MCF 10A (cell line): ENCODE results near the gene LHX6. TPM values are rescaled to one million over a fixed set of nuclear protein-coding genes. Genes with fewer than 3 reads are reported as not detected.

ENCODE experiments used
- BruUV-seq: library from RNA; stranded (reverse); fragments of 400-500 nt; replicated peaks from 2 replicates; lab custom pipeline; 2021; lab: Mats Ljungman, UMichigan
- CTCF ChIA-PET: fragments of 300-600 bp; sonication (Branson Sonifier 250); formaldehyde crosslinking; extraction: SDS; loops from one replicate; lab custom pipeline; 2021; ENCODE audit warnings: antibody characterized with exemption, inconsistent platforms; lab: Yijun Ruan, JAX
- POLR2A ChIA-PET: fragments of 300-600, 350-650 bp; sonication (Branson Sonifier 250); formaldehyde crosslinking; extraction: SDS; loops from one replicate; lab custom pipeline; 2020; ENCODE audit warnings: antibody characterized with exemption, inconsistent platforms; lab: Yijun Ruan, JAX
- DNase-seq: peaks from one replicate; pipeline ENCODE4 v3.0.0-alpha.2; 2018; ENCODE audit not compliant: unreplicated experiment
- H3K27ac Mint-ChIP-seq: one replicate; pipeline ENCODE4 v1.8.0; 2022; ENCODE audit warnings: mild to moderate bottlenecking, low read depth, mixed read lengths; ENCODE audit not compliant: unreplicated experiment
- H3K27me3 Mint-ChIP-seq: one replicate; pipeline ENCODE4 v1.8.0; 2022; ENCODE audit warnings: mixed read lengths; ENCODE audit not compliant: insufficient read depth, unreplicated experiment
- H3K36me3 Mint-ChIP-seq: one replicate; pipeline ENCODE4 v1.8.0; 2022; ENCODE audit warnings: mild to moderate bottlenecking, moderate library complexity, mixed read lengths; ENCODE audit not compliant: insufficient read depth, unreplicated experiment
- H3K4me1 Mint-ChIP-seq: one replicate; pipeline ENCODE4 v1.8.0; 2022; ENCODE audit warnings: mixed read lengths; ENCODE audit not compliant: insufficient read depth, unreplicated experiment
- H3K4me3 Mint-ChIP-seq: one replicate; pipeline ENCODE4 v1.8.0; 2022; ENCODE audit warnings: mild to moderate bottlenecking, moderate library complexity, mixed read lengths; ENCODE audit not compliant: unreplicated experiment
- H3K9me3 Mint-ChIP-seq: one replicate; pipeline ENCODE4 v1.8.0; 2022; ENCODE audit warnings: mixed read lengths; ENCODE audit not compliant: unreplicated experiment
- CTCF ChIP-seq: fragments of 200-600 bp; IDR thresholded peaks from one replicate; pipeline ENCODE4 v1.8.0; 2022; ENCODE audit warnings: antibody characterized with exemption, mild to moderate bottlenecking; ENCODE audit not compliant: unreplicated experiment
- intact Hi-C: fragments of 100-400 bp; cut with micrococcal nuclease; formaldehyde crosslinking; loops from 2 replicates; pipeline ENCODE4 v1.14.1; 2022
- total RNA-seq: library from RNA; stranded (reverse); gene quantifications from 2 replicates; pipeline ENCODE4 v1.2.3, GENCODE V29; 2022

The LHX6 gene
- total RNA-seq, 1 experiment from 2014 or later, result 0.26 TPM

GRCh38 chr9:122214507-122214906 is 14.2 kb downstream of the LHX6 start:
- ChIA-PET CTCF (no interaction called here), POLR2A (no interaction called here)
- Mint-ChIP-seq H3K27me3 (peaks cover 20% of the 10 kb centered on the region), H3K36me3 (no peaks in the 10 kb centered on the region), H3K4me3 (peak overlapping the region; percentile 23), H3K9me3 (no peaks in the 10 kb centered on the region), H3K4me1 (peaks cover 8% of the 10 kb centered on the region), H3K27ac (no peak overlapping the region)
- intact Hi-C loops, result no loop called here
- DNase-seq, result no peak
- TF ChIP-seq CTCF, result no peak
- BruUV-seq, result no TSS peak

GRCh38 chr9:122213589-122214413 is 15.0 kb downstream of the LHX6 start:
- BruUV-seq, result no TSS peak
- no peaks in the 10 kb centered on the region for H3K36me3 Mint-ChIP-seq
- H3K9me3 Mint-ChIP-seq, result no peaks in the 10 kb centered on the region
- peaks cover 8% of the 10 kb centered on the region for H3K4me1 Mint-ChIP-seq
- no peak overlapping the region for H3K27ac Mint-ChIP-seq
- no peak for DNase-seq
- intact Hi-C loops, result no loop called here
- ChIA-PET POLR2A (no interaction called here), CTCF (no interaction called here)
- no peak overlapping the region for H3K4me3 Mint-ChIP-seq
- no peak for TF ChIP-seq CTCF
- peaks cover 20% of the 10 kb centered on the region for H3K27me3 Mint-ChIP-seq

GRCh38 chr9:122213102-122213588 is 15.6 kb downstream of the LHX6 start:
- H3K36me3 Mint-ChIP-seq, result no peaks in the 10 kb centered on the region
- intact Hi-C loops, result no loop called here
- POLR2A ChIA-PET, result no interaction called here
- peaks cover 4% of the 10 kb centered on the region for H3K4me1 Mint-ChIP-seq
- no peak for TF ChIP-seq CTCF
- no peak overlapping the region for H3K4me3 Mint-ChIP-seq
- no peak overlapping the region for H3K27ac Mint-ChIP-seq
- no peaks in the 10 kb centered on the region for H3K9me3 Mint-ChIP-seq
- H3K27me3 Mint-ChIP-seq, result peaks cover 20% of the 10 kb centered on the region
- CTCF ChIA-PET, result no interaction called here
- no peak for DNase-seq
- no TSS peak for BruUV-seq

GRCh38 chr9:122212473-122213004 is 16.2 kb downstream of the LHX6 start:
- Mint-ChIP-seq H3K27ac (no peak overlapping the region), H3K27me3 (peaks cover 20% of the 10 kb centered on the region), H3K4me1 (no peaks in the 10 kb centered on the region), H3K4me3 (no peak overlapping the region), H3K36me3 (no peaks in the 10 kb centered on the region), H3K9me3 (no peaks in the 10 kb centered on the region)
- CTCF ChIA-PET, result interaction anchor here (0.6 to 0.9 kb wide), 2 partner anchors 39 to 476 kb away, joined by 3 read pairs; no protein-coding TSS in a partner anchor
- POLR2A ChIA-PET, result no interaction called here
- TF ChIP-seq CTCF, result no peak
- BruUV-seq, result no TSS peak
- DNase-seq, result no peak
- intact Hi-C loops, result no loop called here
